GM03348 (cell line): Measurements from ENCODE around the gene FMO2.

Experiments
- DNase-seq: peaks from one replicate; pipeline ENCODE4 v3.0.0; 2012; ENCODE audit warnings: low spot score

FMO2 gene

DNA sequence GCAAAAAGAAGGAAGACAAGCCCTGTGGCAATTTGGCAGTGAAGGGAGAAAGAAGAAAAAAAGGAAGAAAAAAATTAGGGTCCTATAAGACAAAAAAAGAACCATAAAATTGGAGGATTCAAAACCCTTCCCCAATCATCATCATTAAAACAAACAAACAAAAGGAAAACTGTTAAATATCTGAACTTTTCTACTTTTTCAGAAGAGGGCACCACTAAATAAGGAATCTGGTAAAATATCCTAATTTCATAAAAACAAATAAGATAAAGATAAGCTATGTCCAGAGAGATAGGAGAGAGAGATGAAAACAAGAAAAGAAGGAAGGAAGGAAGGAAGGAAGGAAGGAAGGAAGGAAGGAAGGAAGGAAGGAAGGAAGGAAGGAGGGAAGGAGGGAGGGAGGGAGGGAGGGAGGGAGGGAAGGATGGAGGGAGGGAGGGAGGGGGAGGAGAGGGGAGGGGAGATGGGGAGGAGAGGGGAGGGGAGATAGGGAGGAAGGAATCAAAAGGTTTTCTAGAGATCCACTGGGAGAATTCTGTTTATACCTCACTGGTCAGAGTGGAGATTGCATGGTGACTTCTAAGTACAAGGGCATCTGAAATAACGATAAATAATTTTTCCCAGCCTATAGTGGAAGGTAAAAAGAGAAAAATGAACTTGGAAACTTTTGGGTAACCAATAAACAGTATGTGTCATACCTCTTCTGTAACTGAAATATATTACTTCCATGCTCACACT lies 10.4 kb upstream of the FMO2 start:
- DNase-seq = no peak

DNA sequence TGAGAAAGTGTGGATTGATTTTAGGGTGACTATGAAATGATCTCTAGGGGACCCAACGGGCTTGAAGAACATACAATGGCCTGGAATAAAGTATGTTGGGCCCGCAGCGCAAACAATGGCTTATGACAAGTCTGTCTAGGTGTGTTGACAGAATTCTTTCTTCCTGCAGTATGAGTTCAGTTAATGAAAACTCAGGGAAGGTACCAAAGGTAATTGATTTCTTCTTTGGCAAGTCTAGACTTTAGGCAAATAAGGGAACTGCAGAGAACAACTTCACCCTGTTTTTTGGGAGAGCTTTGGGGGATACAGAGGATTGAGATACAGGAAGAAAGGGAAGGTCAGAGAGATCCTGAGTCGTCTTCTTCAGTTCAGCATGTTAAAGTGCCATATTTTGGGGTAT lies 7.8 kb upstream of the FMO2 start:
- no peak for DNase-seq

DNA sequence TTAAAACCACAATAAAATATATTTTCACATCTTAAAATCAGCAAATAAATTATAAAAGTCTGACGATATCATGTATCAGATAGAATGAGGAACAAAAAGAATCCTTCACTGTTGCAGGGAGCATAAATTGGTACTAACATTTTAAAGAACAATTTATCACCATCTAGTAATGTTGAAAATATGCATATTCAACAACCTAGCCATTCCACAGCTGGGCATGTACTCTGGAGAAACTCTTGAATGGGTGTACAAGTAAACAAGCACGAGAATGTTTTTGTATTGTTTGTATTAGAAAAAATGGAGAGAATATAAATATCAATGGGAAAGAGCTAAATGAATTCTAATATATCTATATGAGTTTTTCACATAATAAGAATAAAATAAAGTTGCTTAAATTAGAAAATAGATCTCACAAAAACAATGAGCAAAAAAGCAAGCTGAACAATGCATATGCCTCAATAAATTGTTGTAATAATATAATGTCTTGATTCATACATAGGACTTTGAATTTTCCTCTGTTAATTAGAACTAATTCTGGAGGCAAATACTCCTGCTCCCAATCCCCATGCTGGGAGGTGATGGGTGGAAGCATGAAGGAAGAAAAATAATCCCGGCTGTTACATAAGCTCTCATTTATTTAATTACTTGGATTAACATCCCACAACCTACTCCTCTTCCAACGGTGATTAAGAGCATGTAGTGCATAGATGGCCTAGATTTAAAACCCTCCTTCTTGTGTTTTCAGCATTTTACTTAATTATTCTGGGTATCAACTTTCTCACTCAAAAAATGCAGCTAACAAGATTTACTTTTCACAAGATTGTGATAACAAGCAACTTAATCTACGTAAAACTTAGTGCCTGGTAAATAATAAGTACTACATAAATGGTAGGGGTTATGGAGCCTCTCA lies 5.5 kb upstream of the FMO2 start:
- peak; percentile 5 for DNase-seq

DNA sequence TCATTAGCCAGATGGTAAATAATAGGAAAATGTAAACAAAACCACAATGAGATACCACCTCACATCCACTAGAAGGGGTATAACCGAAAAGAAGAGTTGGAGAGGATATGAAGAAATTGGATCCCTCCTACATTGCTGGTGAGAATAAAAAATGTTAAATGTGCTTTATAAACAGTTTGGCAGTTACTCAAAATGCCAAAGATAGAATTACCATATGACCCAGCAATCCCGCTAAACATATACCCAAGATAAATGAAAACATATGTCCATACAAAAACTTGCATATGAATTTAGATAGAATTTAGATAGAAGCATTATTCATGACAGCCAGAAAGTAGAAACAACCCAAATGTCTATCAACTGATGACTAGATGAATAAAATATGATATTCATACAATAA lies 4.4 kb upstream of the FMO2 start:
- DNase-seq = no peak

DNA sequence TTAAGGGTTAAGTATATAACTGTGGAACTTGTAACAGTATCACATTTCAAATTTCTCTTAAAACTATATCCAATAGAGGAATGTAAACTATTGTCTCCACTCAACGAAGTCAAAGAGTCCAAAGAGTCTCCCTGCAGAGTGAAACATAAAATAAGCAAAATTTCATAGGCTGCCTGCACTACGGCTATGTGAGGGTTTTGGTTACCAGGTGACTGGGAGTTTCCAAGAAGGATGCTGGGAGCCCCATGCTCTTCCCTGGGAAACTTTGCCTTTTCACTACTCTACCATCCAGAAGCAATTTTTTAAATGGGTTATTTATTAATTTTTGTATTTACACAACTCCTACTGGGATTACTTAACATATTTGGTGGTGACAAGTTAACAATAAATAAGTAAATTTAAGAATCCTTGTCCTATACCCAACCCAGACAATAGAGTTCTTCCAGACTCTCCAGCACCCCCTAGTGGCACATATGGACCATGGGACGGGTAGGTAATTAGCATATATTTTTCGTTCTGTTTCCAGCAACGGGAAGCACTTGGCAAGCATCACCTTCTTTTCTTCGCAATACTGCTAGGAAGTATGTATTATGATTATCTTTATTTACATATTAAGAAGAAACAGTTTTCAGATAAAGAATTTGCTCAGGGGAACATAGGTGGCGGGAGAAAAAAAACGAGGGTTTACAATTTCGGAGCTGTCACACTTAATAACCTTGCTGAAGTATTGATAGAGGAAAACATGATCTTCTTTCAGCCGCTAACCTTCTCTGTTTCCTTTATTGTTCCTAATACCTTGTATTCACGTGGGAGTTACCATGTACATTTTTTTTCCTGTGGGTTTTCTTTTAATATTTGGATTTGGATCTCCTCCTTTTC lies 3.5 kb downstream of the FMO2 start:
- peak; percentile 78 for DNase-seq

DNA sequence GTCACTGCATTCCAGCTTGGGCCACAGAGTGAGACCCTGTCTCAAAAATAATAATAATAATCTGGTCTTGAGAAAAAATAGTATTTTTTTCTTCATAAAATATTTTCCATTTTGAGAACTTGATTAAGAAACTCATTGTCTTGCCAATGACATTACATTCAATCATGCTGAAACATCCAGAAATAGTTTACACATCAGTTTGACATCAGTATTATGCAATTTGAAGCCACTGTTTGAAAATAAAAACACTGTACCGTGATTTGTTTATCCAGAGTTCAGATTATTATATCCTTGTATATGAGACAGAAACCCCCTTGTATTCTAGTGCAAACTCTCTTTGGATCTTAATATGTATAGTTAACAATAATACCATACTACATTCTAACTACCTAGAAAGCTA lies 6.9 kb downstream of the FMO2 start:
- DNase-seq = no peak

DNA sequence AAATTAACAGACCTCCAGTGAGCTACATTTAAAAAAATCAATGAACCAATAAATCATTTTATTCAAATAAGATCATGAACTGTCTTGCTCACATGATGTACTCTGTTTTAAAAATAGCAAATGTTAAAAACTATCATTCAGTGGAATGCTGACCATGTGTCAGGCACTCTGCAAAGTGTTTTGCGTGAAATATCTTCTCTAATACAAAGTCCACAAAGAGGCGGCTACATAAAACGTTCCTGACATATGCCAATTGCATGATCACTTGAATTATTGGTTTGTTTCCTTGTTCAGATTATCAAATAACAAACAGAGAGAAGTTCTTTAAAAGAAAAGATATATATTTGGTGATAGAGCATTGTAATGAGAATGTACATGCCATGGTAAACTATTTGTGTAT lies 10.7 kb downstream of the FMO2 start:
- DNase-seq = no peak

DNA sequence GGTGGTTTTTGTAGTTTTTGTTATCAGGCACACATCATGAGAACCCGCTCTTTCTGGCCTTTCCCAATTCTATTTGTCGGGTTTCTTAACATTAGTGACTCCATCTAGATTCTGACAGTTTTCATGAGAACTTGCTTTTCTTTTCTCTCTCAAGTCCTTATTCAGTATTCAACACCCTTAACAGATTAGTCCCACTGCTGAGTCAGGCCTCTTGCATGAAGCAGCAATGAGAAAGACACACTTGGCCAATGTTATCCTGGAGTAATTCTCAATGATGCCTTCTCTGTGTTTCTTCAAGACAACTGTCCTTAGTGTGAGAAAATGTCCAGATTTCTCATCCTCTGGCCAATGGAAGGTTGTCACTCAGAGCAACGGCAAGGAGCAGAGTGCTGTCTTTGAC lies 11.3 kb downstream of the FMO2 start:
- no peak for DNase-seq

DNA sequence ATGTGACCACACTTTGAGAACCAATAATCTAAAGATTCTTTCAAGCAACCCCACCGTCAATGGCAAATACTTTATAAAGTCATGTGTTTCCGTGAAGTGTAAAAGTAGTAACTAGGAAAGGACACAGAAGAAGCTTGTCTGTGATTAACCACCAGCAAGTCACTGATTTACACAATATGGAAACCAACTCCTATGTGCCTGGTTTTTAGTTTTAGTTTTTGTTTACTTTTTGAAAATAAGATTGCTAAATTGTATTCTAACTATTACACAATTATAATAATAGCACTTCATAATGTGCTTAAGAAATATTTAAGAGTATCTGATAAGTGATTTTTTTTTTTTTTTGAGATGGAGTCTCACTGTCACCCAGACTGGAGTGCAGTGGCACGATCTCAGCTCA lies 13.0 kb downstream of the FMO2 start:
- no peak for DNase-seq

DNA sequence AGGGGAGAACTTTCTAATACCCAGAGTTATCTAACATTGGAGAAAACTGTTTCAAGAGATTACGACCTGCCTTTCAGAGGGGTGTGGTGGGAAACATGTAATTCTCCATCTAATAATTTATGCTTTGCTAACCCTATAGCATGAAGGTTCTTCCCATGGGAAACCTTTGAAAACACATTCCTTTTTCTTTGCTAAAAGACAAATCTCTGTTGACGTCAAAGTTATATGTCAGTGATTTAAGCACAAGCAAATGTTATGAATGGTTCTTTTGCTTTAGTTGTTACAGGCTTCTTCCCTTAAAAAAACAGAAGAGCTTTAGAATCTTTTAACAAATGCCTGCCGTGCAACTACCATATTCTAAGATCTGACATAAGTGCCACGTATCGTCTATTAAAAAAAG lies 19.2 kb downstream of the FMO2 start:
- DNase-seq = no peak

DNA sequence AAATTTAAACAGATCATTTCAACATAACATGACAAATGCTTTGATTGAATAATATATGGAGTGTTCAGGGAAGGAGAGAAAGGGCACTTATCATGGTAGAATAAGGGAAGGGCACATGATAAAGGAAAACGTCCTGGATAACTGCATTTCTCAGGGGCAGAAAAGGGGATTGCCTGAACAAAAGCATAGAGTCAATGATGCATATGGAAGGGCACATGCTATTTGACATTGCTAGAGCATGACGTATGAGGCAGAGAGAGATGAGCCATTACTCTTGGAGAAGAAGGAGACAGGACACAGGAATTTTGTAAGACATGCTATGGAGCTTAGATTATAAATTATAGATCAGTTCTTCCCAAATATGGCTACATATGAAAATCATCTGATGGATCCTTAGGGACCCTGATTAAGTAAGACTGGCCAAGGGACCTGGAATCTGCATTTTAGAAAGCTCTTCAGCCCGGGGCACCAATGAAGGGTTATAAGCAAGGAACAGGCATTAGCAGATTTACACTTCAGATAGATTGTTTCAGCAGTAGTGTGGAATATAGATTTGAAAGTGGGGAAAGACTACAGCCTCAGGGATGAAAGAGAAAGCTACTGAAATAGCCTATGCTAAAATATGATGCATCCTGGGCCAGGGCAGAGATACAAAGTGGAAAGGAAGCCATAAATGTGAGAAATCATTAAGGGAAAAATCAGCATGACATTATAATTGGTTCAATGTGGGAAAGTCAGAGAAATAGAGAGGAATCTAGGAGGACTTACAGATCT lies 21.3 kb downstream of the FMO2 start:
- DNase-seq = no peak

DNA sequence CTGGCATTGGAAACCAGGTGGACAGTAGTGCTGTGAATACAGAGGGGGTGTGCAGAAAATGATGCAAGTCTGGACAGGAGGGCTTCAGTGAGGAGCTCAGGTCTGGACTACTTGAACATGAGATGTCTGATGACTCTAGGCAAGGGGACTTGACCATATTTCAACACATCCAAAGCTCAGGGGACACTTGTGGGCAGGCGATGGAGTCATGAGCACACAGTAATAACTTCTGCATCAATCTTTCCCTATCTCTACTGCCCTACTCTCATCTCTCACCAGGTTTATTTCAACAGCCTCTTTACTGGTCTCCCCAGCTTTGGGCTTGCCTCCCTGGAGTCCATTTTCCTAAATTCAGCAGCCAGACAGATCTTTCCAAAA lies 21.9 kb downstream of the FMO2 start:
- no peak for DNase-seq

DNA sequence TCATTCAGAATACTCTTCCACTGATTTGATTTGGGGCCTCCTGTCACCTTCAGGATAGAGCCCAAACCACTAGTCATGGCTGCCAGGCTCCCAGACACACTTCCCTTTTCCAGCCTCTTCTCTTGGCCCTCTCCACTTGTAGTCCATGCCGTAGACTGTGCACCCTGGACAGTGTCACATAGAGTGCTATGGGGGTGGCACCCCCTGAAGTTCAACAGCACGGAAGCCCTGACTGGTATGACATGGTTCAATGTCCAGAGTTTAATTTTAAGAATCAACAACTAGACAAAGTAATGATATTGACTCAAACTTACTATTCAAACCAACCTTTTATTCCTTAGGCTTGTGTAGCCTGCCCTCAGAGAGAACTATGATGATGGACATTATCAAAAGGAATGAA lies 22.3 kb downstream of the FMO2 start:
- no peak for DNase-seq

DNA sequence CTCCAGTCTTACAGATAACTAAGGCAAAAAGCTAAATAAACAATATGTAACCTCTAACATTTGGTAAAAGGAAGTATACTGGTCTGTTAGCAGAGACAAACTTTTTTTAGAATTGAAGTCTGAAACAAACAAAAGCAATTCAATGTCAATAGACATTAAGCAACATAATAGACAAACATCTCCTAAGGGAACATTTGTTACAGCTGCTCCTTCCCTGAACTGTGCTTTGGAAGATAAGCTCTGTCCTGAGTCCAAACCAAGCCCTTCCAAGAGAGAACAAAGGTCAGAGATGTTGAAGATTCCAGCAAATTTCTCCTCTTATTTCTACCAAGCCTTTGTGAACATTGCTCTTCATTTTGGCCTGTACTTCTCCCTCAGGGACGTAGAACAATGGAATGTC lies 25.3 kb downstream of the FMO2 start:
- DNase-seq = no peak

DNA sequence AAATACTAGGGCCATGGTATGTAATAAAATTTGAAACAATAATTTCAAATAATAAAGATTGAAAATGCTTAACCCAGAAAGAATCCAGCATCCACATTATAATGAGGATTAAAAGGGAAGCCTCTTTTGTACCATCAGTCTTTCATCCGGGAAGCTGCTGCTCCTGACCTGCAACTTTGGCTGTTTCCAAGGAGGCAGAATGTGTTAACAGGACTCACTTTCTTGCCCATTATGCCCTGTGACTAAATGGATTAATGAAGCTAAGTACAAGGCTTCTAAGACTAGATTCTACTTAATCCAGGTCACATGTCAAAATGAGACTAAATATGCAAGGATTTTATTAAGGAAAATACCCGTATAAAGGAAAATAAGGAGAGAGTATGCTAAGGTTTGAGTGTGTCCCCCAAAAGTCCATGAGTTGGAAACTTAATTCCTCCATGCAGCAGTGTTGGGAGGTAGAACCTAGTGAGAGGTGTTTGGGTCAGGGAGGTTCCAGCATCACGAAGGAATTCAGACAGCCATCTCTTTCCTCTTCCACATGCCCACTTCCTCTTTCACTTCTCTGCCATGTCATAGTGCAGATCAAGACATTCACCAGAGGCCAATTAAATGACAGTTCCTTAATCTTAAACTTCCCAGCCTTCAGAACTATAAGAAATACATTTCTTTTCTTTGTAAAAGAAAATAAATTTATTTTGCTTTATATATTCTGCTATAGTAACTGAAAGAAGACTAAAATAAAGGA lies 27.7 kb downstream of the FMO2 start:
- DNase-seq = no peak

DNA sequence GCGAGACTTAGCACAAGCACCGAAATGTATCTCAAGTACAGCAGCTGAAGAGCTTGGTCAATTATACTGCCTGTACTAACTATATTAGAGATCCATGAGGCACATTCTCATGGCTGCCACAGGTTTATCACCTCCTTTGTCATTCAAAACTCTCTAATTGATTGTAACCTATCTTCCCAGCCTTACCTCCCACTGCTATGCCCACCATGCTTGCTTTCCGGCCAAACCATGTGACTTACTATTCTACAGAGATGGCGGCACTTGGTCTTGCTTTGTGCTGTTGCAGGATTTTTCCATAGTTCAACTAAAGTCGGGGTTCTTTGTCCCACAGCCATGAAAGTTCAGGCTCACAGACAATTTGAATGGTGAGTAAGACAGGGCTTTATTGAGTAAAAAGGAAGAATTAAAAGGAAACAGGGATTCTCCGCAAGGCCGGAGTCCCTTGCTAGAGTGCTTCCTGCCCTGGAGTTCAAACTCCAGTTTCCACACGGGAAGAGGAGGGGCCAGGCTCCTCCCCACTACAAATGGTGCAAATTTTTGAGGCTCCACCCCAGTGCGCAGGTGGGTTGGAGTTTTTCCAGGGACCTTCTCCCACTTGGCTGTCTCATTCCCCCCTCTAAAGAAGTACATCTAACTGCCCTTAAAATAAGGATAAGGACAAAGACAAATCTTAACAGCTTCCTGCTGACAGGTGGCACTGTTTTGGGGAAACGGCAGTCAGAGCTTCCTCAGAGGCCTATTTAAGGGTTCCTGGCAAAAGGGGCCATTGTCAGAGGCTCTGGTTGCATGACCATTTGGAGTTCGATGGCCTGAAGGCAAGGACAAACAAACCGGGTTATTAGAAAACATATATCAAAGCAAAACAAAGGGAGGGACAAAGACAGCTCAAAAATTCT lies 28.7 kb downstream of the FMO2 start:
- DNase-seq = no peak

DNA sequence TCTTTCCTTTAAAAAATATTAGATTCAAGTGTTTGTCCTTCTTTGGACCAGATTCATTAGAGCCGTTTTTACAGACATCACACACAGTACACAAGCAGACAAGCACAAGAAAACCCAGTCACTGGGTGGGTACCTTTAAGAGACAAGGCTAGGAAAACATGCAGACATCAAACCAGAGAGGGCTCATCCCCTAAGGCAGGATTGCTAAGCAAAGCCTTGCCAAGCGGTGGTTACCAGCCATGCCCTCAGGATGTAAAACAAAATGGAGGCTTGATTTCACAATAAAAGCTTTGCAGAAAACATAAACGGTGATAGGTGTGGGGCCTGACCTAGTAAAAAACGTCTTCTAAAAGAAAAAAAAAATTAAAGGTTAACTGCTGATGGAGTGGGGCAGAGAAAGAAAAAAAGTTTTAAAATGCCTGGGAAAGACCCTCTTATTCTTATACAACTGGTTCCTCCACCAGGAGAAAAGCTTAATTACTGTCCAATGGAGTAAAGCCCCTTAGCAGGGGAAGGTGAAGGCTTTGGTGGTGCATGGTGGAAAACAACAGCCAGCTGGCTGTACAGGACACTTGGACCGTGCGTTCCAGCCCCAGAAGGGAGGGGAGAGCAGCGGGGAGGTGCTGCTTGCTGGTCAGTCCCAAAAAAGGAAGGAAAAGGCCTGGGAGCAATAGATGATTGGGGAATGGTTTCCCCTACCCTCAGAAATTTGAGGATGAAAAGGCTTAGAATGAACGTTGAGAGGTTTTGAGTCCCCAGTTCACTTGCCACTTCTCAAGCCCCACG lies 32.8 kb downstream of the FMO2 start:
- no peak for DNase-seq

DNA sequence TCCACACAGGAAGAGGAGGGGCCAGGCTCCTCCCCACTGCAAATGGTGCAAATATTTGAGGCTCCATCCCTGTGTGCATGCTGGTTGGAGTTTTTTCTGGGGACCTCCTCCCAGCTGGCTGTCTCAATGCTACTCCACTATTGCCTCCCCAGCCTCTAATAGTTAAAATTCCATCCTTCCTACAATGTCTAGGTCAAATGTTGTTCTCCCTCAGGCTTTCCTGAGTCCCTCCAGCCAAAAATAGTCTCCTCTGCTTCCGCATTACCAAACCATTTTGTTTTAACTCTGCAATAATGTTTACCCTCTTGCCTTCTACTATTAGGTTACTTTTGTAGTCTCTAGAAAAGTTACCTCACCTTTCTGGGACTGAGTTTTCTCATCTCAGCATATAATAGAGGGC lies 33.6 kb downstream of the FMO2 start:
- no peak for DNase-seq
